A549 (cell line): ENCODE data around the gene WWC1.

Experiments
- EP300 ChIP-seq, 2 experiments: fragments of >200 bp; sonication (Bioruptor Twin); formaldehyde crosslinking; IDR thresholded peaks; 2 replicates in 1 of 2; 3 replicates in 1 of 2; pipeline ENCODE4 v1.6.1; 2016 to 2017
- GATA3 ChIP-seq: IDR thresholded peaks from 2 replicates; pipeline ENCODE4 v1.6.1; 2012; ENCODE audit warnings: borderline replicate concordance
- JUN ChIP-seq, 2 experiments: fragments of >200 bp; sonication (Bioruptor Twin); formaldehyde crosslinking; IDR thresholded peaks; 2 replicates in 1 of 2; 3 replicates in 1 of 2; pipeline ENCODE4 v1.6.1; 2016 to 2017
- KDM1A ChIP-seq: fragments of 200-600 bp; sonication (generic); IDR thresholded peaks from 2 replicates; pipeline ENCODE4 v1.6.1; 2016; ENCODE audit warnings: low read depth, mild to moderate bottlenecking
- SMC3 ChIP-seq: fragments of >200 bp; sonication (Bioruptor Twin); formaldehyde crosslinking; IDR thresholded peaks from 3 replicates; pipeline ENCODE4 v1.6.1; 2018; ENCODE audit warnings: inconsistent platforms
- TF ChIP-seq, protein P1 (sequence below): fragments of >200 bp; sonication (Bioruptor Twin); formaldehyde crosslinking; IDR thresholded peaks from 3 replicates; pipeline ENCODE4 v1.5.1; 2016
- TF ChIP-seq, protein P2 (sequence below): IDR thresholded peaks from 2 replicates; pipeline ENCODE4 v1.6.1; 2012
- TF ChIP-seq, protein P3 (sequence below): fragments of 200-600 bp; sonication (generic); IDR thresholded peaks from 2 replicates; pipeline ENCODE4 v1.6.1; 2016; ENCODE audit warnings: antibody characterized with exemption, mild to moderate bottlenecking, moderate library complexity

DNA sequence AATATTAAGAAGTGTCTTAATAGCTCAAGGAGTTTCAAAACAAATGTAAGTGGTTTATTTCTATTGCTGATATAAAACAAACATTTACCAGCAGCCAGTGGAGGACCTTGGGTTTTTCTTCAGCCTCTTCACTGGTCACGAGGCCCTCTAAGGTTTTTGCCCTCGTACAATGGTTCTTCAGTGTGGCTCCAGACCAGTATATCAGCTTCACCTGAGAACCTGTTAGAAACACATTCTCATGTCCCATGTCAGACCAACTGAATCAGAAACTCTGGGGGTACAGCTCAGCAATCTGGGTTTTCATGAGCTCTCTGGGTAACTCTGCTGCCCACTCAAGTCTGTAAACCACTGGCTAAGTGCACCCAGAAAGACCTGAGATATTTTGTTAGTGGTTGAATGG, 12.9 kb downstream of the WWC1 start:
- TF ChIP-seq EP300 (IDR thresholded peaks at IDR 0.05) (no peak), JUN (IDR thresholded peaks at IDR 0.05) (no peak), SMC3 (no peak), KDM1A (no peak), GATA3 (no peak)
- TF ChIP-seq, protein P1, sequence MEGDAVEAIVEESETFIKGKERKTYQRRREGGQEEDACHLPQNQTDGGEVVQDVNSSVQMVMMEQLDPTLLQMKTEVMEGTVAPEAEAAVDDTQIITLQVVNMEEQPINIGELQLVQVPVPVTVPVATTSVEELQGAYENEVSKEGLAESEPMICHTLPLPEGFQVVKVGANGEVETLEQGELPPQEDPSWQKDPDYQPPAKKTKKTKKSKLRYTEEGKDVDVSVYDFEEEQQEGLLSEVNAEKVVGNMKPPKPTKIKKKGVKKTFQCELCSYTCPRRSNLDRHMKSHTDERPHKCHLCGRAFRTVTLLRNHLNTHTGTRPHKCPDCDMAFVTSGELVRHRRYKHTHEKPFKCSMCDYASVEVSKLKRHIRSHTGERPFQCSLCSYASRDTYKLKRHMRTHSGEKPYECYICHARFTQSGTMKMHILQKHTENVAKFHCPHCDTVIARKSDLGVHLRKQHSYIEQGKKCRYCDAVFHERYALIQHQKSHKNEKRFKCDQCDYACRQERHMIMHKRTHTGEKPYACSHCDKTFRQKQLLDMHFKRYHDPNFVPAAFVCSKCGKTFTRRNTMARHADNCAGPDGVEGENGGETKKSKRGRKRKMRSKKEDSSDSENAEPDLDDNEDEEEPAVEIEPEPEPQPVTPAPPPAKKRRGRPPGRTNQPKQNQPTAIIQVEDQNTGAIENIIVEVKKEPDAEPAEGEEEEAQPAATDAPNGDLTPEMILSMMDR: no peak
- TF ChIP-seq, protein P2, sequence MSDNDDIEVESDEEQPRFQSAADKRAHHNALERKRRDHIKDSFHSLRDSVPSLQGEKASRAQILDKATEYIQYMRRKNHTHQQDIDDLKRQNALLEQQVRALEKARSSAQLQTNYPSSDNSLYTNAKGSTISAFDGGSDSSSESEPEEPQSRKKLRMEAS: no peak
- TF ChIP-seq, protein P3, sequence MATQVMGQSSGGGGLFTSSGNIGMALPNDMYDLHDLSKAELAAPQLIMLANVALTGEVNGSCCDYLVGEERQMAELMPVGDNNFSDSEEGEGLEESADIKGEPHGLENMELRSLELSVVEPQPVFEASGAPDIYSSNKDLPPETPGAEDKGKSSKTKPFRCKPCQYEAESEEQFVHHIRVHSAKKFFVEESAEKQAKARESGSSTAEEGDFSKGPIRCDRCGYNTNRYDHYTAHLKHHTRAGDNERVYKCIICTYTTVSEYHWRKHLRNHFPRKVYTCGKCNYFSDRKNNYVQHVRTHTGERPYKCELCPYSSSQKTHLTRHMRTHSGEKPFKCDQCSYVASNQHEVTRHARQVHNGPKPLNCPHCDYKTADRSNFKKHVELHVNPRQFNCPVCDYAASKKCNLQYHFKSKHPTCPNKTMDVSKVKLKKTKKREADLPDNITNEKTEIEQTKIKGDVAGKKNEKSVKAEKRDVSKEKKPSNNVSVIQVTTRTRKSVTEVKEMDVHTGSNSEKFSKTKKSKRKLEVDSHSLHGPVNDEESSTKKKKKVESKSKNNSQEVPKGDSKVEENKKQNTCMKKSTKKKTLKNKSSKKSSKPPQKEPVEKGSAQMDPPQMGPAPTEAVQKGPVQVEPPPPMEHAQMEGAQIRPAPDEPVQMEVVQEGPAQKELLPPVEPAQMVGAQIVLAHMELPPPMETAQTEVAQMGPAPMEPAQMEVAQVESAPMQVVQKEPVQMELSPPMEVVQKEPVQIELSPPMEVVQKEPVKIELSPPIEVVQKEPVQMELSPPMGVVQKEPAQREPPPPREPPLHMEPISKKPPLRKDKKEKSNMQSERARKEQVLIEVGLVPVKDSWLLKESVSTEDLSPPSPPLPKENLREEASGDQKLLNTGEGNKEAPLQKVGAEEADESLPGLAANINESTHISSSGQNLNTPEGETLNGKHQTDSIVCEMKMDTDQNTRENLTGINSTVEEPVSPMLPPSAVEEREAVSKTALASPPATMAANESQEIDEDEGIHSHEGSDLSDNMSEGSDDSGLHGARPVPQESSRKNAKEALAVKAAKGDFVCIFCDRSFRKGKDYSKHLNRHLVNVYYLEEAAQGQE: no peak
